Embryonic facial prominence (tissue), 1 donor: ENCODE results near the gene TIMM21.

Source experiments
- DNase-seq: peaks from one replicate; pipeline ENCODE4 v3.0.0-alpha.2; 2016; ENCODE audit errors: extremely low spot score

Gene TIMM21

DNA sequence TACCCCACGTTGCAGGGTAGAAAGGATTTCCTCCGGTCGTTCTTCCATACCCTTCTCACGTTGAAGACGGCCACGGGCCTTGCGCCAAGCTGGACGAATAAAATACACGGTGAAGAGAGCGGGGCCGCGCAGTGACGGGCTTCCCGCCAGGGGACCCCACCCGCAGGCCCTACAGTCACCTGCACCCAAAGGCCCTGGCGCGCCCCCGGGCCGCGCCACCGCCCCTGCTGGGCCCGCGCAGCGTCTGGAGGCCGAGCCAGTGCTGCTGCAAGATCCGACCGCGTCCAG, 888 bp upstream of the TIMM21 start:
- DNase-seq = no peak

DNA sequence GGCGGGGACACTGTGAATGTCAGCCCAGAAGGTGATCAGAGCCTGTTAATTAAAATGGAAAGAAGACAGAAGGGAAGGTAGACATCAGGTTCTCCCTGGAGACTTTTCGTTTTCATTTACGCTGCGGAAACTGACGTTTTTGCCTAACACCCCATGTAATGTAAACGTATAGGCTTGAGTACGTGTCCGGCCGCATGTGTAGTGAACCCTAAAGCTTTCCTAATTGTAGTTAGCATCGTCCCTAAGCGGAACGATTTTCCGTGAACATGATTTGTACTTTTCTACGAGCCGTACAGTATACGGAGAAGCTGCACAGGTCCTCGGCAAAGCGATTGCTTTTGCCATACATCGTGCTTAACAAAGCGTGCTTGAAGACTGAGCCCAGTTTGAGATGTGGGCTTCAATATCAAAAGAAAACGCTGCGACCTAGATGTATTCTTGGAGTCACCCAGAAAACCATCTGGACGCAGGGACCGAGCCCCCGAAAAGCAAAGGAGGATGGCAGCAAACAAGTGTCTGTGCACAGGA, 284 bp downstream of the TIMM21 start:
- DNase-seq = no peak

DNA sequence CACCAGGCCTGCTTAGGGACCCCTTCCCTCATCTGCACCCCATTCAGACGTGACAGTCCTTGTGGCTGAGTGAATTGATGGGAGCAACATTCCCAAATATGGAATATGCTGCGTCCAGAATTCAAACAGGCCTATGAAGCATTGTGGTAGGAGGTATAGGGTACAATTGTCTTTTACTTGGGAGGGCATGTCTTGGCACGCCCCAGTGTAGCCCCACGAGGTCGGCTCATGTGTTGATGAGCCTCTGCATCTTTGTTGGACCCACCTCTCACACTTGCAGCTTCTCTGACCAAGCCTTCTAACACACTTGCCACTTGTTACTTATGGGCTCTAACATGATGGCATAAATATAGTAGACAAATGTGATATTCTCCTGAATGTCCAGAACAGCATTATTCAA, 1.6 kb downstream of the TIMM21 start:
- DNase-seq = no peak

DNA sequence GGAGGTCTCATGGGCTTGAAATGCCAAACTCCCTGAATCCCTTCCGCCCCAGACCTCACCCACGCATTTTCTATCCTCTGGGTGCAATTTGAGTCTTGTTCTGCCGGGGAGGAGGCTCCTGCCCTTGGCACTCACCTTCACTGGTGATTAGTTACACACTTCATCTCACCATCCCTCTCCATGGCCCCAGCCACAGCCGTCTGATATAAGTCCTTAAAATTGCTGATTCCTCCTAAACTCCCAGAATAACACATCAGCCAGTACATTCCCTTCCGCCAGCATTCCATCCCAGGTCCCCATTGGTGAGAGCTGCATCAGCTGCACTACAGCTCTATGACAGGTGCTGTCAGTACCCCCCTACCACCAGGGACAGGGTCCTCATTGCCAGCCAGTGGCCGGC, 3.9 kb downstream of the TIMM21 start:
- no peak for DNase-seq

DNA sequence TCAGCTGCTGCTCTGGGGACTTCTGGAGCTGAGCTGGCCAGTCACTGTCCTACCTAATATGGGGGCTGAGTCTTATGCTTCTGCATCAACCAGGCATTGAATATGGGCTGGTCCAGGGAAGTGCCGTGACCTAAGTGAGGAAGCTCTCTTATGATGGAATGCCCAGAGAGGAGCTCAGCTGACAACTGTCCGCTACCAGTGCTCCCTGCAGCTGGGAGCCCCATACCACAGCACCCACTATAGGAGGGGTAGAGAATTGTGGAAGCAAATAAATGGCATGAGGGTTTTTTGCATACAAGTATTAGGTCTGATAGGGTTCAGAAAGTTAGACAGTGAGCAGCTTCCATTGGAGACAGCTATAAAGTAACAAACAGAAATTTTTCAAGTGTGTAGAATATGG, 4.5 kb downstream of the TIMM21 start:
- no peak for DNase-seq

DNA sequence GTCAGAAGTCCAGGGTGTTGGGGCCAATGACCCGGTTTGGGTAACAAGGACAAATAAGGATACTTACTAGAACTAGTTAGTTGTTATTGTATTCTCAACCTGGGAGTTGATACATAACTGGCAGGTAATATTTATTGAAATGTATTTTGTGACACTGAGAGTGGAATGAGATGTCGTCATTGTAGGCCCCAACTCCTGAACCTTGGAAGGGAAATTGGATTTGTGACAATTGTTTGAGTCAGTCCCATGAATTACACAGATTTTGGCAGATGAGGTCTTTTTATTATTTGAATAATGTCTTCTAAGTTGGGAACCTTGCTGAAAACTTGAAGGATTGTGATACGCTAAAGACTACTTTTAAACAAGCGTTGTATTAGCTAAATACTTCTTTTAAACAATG, 5.1 kb downstream of the TIMM21 start:
- DNase-seq = no peak

DNA sequence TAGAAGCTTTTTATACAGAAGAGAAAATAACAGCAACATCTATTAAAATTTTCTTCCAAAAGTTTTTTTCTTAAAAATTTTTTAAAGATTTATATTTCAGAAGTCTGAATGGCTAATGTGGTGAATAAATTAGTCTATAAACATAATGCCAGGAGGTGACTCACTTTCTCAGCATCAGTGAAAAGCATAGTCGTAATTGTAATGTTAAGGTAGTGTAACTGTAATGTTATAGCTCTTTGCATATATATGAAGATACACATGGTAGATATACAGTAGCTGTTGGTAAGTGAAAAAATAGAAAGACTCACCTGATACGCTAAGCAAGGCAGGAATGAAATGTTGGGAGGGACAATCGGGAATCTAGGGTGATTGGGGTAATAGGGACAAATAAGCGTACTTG, 5.5 kb downstream of the TIMM21 start:
- DNase-seq = no peak

DNA sequence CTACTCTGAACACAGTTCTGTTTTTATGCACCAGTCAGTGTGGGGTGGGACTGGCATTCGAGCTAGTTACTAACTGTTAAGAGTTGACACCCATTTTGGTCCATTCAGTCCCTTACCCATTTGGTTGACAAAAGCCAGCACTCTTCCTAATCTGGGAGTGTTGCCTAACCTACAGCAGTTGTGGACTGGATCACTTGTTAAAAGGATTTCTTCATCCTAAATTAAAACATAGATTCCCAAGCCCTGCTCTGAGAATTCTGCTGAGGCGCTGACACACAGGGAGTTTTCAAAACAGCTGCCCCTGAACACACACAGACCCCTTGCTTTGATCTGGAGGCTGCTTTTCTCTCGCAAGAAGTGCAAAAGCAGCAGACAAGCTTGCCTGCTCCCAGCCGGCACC, 6.4 kb downstream of the TIMM21 start:
- DNase-seq = no peak

DNA sequence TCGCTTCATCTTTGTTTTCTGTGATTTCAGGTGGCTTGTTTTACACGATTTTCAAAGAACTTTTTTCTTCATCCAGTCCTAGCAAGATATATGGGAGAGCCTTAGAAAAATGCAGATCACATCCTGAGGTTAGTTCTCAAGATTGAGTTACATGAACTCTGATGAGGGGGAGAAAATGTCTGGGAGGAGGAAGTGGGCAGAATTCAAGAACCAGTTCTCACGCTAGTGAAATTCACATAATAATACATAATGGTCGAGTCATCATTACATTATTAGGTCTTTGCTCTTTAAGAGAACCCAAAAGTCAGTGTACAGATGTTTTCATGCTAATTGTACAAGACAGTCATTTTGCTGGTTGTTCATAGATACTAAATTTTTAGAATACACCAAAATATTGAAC, 7.0 kb downstream of the TIMM21 start:
- no peak for DNase-seq

DNA sequence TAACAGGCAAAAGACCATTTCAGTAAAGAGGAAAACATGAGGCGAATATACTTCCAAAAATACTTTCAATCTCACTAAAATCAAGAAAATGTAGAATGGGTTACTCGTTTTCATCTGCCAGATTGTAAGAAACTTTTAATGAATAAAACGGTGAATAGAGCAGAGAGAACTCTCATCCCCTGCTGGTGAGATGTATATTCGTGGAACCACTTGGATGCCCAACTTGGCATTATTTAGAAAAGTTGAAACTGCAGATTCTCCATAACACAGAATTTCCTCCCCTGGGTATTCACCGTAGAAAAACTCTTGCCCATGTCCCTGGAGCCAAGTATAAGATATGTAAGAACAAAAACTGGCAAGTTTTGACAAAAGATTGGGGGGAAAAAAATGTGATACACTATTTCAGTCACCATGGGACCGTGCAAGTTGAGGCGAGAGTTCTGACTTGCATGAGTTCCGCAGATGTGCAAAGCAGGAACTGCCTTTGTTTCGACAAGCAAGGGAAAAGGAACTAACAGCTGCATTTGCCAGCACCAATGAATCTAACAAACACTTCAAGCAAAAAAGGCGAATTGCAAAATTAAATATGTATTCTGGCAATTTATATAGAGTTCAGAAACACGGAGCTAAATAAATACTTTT, 14.8 kb downstream of the TIMM21 start:
- DNase-seq = no peak

DNA sequence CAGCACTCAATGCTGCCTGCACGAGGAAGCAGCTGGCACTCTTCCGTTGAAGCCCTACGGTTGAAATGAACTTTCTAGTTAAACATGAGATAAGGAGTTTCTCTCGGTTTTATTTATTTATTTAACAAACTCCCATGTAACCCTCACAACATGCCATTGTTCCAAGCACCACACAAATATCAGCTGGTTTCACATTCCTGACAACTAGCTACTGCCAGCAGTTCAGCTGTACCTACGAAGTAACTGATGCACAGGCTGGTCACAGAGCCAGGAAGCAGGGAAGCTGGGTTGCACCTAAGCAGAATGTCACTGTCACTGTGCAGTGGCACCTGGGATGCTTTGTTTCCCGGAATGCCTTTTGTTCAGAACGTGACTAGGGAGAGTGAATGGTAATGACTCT, 18.1 kb downstream of the TIMM21 start:
- no peak for DNase-seq

DNA sequence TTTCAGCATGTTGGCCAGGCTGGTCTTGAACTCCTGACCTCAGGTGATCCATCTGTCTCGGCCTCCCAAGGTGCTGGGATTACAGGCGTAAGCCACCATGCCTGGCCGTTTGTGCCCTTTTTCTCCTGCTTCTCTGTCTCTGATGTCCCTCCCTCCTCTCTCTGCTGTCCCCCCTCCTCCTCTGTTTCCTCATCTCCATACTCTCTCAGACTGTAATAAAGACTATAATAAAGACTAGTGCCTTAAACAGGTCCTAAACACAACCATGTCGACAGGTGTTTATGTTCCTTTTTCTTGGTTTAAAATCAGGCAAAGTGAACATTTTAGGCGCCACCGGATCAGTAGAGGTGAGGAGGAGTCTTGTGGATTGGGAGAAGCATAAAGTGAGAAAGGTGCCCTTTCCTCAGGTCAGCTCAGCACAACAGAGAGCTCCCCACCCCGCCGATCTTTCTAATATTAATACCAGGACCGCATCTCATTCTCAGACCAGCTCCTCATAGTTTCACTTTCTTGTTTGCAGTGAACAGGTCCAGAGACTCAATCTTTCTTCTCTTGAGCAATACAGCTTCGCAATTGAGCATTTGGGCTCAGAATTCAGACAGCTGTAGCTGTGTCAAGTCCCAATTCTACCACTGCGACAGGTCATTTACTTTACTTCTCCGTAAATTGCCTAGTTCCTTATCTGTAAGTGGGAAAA, 23.7 kb downstream of the TIMM21 start:
- no peak for DNase-seq

DNA sequence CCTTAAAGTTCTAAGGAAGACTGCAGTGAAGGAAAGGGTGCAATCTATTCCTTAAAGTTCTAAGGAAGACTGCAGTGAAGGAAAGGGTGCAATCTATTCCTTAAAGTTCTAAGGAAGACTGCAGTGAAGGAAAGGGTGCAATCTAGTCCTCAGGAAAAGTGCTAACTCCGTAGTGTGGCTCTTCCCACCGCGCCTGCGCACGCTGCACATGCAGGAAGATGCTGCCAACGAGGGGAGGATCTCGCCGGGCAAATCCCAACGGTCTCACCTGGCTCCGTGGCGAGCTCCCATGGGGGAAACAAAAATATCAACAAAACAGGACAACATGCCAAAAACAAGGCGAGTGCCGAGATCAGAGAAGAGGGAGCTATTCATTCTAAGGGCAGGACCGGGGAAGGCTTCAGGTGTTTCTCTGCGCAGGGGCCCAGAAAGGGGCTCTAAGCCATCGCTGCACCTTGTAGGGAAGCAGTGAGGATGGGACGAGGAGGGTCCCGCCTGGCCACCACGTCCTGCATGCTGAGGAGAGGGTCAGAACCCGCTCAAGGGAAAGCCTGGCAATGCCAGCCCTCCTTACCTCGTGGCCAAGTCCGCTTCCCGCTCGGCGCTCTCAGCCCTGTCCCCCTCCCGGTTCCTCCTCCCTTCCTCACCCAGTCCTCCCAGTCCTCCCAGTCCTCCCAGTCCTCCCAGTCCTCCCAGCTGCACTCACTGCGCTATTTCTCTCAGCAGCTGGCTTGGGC, 24.5 kb downstream of the TIMM21 start:
- DNase-seq = no peak

DNA sequence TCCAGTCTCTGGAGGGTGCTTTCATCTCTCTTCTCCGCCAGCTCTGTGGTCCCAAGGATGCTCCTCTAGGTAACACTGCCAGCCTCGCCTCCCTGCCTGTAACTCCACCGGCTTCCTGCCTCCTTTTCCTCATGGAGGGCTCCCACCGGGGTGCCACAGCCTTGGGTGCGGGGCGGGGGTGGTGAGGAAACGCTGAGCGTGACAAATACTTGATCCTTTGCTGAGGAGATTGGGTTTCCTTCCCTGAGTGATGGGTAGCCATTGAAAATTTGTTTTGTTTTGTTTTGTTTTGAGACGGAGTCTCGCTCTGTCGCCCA, 25.1 kb downstream of the TIMM21 start:
- DNase-seq = no peak

DNA sequence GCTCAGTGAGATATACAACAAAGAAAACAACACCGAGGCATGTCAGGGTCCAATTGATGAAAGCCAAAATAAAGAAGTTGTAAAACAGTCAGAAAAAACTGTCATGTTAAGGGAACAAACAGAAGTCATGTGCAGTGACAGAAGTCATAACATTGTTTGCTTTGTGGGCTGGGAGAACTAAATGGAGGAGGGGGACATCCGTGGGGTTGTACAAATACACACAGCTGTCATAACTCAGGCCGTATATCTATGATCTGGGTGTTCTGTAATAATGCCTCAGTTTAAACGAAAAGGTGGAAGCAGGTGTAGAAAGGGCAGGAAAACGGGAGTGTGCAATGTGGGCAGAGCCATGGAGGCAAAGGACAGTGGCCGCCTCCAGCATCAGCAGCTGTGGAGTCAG, 27.3 kb downstream of the TIMM21 start:
- DNase-seq = no peak

DNA sequence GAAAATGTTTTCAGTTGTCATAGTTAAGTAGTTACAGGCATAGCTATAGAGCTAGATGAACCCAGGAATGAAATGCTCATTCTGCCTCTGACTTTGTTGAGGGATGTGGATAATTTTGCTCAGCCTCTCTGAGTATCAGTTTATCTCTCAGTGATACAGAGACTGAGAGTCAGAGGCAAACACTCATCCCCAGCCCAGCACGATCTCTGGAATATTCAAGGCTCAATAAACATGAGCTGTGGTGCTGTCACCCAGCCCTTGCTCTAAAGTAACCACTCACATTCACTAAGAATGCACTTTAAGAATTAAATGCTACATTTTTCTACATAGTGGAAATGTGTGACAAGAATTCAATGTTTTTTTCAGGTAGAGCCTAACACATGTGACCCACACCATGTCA, 30.6 kb downstream of the TIMM21 start:
- no peak for DNase-seq

DNA sequence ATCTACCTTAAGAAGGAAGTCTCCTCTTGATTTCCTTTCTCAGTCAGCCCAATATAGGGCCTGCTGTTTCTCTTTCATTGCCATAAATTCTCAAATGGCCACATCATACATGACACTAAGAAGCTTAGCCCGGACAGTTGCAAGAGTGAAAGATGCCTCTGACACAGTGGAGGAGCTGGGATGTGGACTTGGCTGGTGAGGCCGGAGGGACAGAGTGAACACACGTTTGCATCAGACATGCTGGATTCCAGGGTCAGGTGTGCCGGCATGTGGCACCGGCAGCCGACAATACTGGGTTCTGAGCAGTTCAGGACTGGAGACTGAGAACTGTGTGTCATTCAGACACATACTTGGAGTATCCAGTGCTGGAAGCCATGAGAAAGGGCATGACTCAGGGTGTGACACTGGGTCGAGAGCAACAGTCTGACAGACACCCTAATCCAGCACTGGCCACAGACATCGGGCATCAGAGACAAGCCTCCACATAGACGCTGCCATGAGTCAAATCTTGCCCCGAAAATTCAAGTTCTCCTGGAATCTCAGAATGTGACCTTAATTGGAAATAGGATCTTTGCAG, 31.4 kb downstream of the TIMM21 start:
- DNase-seq = no peak

DNA sequence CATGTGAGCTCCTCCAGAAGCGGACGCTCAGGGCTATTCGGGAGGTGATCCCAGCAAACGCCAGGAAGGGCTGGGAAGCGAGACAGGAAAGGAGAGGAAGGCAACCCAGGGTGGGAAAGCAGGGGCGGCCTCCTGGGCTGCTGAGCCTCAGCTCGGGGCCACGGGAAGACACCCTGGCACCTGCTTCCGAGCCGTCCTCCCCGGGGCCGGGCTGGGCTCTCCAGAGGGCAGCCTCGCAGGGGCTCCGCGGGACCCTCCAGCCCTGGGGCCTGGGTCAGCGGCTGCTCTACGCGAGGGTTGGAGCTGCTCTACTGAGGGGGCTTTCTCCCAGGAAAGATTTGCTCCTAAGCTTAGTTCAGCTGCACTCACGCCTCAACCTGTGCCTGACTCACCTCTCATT, 34.0 kb downstream of the TIMM21 start:
- no peak for DNase-seq

DNA sequence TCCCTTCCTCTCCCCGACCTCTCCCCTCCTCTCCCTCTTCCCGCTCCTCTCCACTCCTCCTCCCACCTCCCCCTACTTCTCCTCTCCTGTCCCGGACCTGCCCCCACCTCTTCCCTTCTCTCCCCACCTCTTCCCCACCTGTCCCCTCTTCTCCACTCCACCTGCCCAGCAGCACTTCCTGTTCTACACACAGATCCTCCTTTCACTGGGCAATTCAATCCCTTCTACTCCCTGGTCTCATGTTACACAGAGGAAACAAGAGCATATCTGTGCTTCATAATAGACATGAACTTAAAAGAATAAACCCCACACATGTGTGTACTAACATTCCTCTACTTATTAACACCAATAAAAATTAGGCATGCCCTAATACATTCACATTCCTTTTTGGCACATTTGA, 34.8 kb downstream of the TIMM21 start:
- no peak for DNase-seq

DNA sequence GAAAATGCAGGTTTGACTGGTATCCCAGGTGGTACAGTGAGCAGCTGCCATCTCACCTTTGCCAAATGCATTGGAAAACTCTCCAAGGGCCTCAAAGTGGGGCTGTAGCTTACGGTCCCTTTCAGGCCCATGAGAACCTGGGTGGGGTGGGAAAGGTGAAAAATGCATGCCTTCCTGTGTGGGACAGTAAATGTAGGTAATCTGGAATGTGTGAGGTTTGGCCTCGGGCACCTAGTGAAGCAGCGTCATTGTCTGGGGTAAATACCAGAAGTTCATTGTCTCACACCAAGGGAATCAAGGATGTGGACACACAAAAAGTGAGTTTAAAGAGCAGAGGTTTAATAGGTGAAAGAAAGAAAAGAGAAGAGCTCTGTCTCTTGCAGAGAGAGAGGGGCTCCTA, 36.6 kb downstream of the TIMM21 start:
- DNase-seq = no peak

DNA sequence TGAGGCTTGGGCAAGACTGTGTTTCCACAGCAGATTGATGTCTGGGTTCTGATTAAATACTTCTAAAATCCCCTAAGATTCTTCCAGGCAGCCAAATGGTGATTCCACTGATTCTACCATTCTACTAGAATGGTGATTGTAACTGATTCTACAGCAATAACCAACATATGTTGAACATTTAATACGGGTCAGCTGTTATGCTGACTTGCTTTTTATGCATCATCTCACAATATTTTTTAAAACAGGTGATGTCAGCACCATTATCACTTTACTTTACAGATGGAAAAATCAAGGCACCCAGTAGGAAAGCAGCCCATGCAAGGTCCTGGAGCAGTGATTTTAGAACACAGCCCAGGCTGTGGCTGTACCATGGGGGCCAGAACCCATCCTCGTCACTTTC, 37.5 kb downstream of the TIMM21 start:
- DNase-seq = no peak

DNA sequence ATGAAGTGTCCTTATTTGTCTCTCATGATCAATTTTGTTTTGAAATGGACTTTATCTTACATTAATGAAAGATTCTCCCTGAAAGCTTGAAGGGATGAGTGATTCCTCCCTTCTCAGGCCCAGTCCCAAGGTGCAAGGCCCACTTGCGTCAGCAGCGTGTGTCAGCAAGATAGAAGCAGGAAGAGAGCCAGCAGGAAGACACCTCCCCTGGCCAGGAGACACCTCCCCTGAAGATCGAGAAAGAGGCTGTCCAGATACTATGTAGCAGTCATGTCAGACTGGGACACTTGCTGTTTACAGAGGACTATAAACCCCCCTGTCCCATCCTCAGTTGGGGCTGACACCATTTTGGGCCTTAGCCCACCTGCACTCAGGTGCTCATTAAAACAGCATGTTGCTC, 38.3 kb downstream of the TIMM21 start:
- no peak for DNase-seq

DNA sequence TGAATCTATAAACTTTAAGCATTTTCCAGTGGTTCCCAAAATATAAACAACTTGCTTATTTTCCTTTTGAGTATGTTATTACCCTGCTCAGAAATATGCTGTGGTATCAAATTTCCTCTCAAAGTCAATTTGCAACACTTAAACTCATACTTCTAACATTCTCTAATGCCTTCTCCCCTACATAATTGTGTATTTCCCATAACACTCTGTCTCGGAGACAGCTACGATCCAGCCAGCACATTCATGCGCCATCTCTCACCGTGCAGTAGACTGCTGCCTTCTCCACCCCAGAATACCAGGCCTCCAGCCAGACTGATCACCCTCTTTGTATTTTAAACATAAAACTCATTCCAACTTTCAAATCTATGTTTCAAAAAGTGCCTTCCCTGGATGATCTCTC, 41.8 kb downstream of the TIMM21 start:
- no peak for DNase-seq
